ENCODE measurements around the gene GRIA2.

Gene GRIA2

GRCh38 chr4:157265281-157265680, 44.8 kb downstream of the GRIA2 start:
- DNase-seq (ENCODE audit: low spot score), result no peak

- no peak for DNase-seq (ENCODE audit: low spot score)
These were observed 49.6 kb downstream of the GRIA2 start for GRCh38 chr4:157270108-157270507.

GRCh38 chr4:157270552-157270951, 50.0 kb downstream of the GRIA2 start:
- no peak for DNase-seq (ENCODE audit: low spot score)

GRCh38 chr4:157271166-157271869, 50.8 kb downstream of the GRIA2 start:
- DNase-seq (ENCODE audit: low spot score), result no peak

GRCh38 chr4:157280673-157281072, 60.1 kb downstream of the GRIA2 start:
- DNase-seq (ENCODE audit: low spot score), result no peak

GRCh38 chr4:157282019-157282418, 61.5 kb downstream of the GRIA2 start:
- no peak for DNase-seq (ENCODE audit: low spot score)

GRCh38 chr4:157287445-157287844, 66.9 kb downstream of the GRIA2 start:
- no peak for DNase-seq (ENCODE audit: low spot score)

GRCh38 chr4:157290622-157291021, 70.1 kb downstream of the GRIA2 start:
- no peak for DNase-seq (ENCODE audit: low spot score)

- no peak for DNase-seq (ENCODE audit: low spot score)
These were observed 70.5 kb downstream of the GRIA2 start for GRCh38 chr4:157291071-157291470.

- no peak for DNase-seq (ENCODE audit: low spot score)
These were observed 73.1 kb downstream of the GRIA2 start for GRCh38 chr4:157293673-157294072.

- DNase-seq (ENCODE audit: low spot score), result no peak
These were observed 74.0 kb downstream of the GRIA2 start for GRCh38 chr4:157294575-157294974.

GRCh38 chr4:157300701-157301100, 80.2 kb downstream of the GRIA2 start:
- DNase-seq (ENCODE audit: low spot score), result no peak

GRCh38 chr4:157303471-157303960, 83.0 kb downstream of the GRIA2 start:
- no peak for DNase-seq (ENCODE audit: low spot score)

GRCh38 chr4:157304769-157305168, 84.2 kb downstream of the GRIA2 start:
- DNase-seq (ENCODE audit: low spot score), result no peak

GRCh38 chr4:157312702-157313101, 92.2 kb downstream of the GRIA2 start:
- no peak for DNase-seq (ENCODE audit: low spot score)

- DNase-seq (ENCODE audit: low spot score), result no peak
These were observed 94.4 kb downstream of the GRIA2 start for GRCh38 chr4:157314906-157315305.

- no peak for DNase-seq (ENCODE audit: low spot score)
These were observed 95.4 kb downstream of the GRIA2 start for GRCh38 chr4:157315968-157316367.

GRCh38 chr4:157320092-157320491, 99.6 kb downstream of the GRIA2 start:
- DNase-seq (ENCODE audit: low spot score), result no peak

GRCh38 chr4:157327666-157328065, 107.1 kb downstream of the GRIA2 start:
- DNase-seq (ENCODE audit: low spot score), result no peak

GRCh38 chr4:157357887-157358286, 137.4 kb downstream of the GRIA2 start:
- DNase-seq (ENCODE audit: low spot score), result no peak

GRCh38 chr4:157358439-157358838, 137.9 kb downstream of the GRIA2 start:
- no peak for DNase-seq (ENCODE audit: low spot score)

- no peak for DNase-seq (ENCODE audit: low spot score)
These were observed 138.3 kb downstream of the GRIA2 start for GRCh38 chr4:157358851-157359250.

GRCh38 chr4:157363360-157363759, 142.8 kb downstream of the GRIA2 start:
- DNase-seq (ENCODE audit: low spot score), result no peak

- no peak for DNase-seq (ENCODE audit: low spot score)
These were observed 151.6 kb downstream of the GRIA2 start for GRCh38 chr4:157372154-157372553.

Measured in kidney capillary endothelial cell (primary cell).